GM20000 (cell line): ENCODE data around the gene TYW3.
"Not testable (repeated sequence)": the region's sequence is repeated elsewhere in the genome, so short reads cannot be mapped to it uniquely, and the experiment has no call there.

Source experiments
- DNase-seq: peaks from one replicate; pipeline ENCODE4 v3.0.0; 2012; ENCODE audit warnings: low spot score
- CTCF ChIP-seq: IDR thresholded peaks from 2 replicates; pipeline ENCODE4 v1.5.1; 2012; ENCODE audit warnings: mild to moderate bottlenecking, control low read depth; ENCODE audit errors: extremely low read depth, missing control alignments

The TYW3 gene

GRCh38 chr1:74755475-74755874 is 22.5 kb downstream of the TYW3 start:
- DNase-seq: no peak
- no peak for TF ChIP-seq CTCF

GRCh38 chr1:74756650-74757049 is 23.7 kb downstream of the TYW3 start:
- DNase-seq: not testable (repeated sequence)

- no peak for DNase-seq
- TF ChIP-seq CTCF: no peak
These were observed 30.9 kb downstream of the TYW3 start for GRCh38 chr1:74763807-74764206.

- no peak for TF ChIP-seq CTCF
- no peak for DNase-seq
These were observed 33.6 kb downstream of the TYW3 start for GRCh38 chr1:74766579-74766978.

- no peak for DNase-seq
- no peak for TF ChIP-seq CTCF
These were observed 34.5 kb downstream of the TYW3 start for GRCh38 chr1:74767490-74767889.

GRCh38 chr1:74771913-74772515 is 39.1 kb downstream of the TYW3 start:
- peak; percentile 27 for DNase-seq
- TF ChIP-seq CTCF: peak; percentile 57

GRCh38 chr1:74772945-74773344 is 40.0 kb downstream of the TYW3 start:
- DNase-seq: no peak
- TF ChIP-seq CTCF: no peak

- DNase-seq: no peak
- TF ChIP-seq CTCF: no peak
These were observed 40.6 kb downstream of the TYW3 start for GRCh38 chr1:74773582-74773981.
